Chondrocyte (in vitro differentiated cells): Measurements from ENCODE around the gene C19orf12. TPM values are rescaled to one million over a fixed set of nuclear protein-coding genes. Genes with fewer than 3 reads are reported as not detected.
"Not testable (repeated sequence)": the region's sequence is repeated elsewhere in the genome, so short reads cannot be mapped to it uniquely, and the experiment has no call there.

Experiments used
- DNase-seq: peaks from one replicate; pipeline ENCODE4 v3.0.0; 2021; ENCODE audit warnings: mixed read lengths, low spot score
- H3K27ac Mint-ChIP-seq: one replicate; pipeline ENCODE4 v1.8.0; 2021; ENCODE audit warnings: mild to moderate bottlenecking, moderate library complexity, mixed read lengths; ENCODE audit not compliant: unreplicated experiment
- H3K27me3 Mint-ChIP-seq: 2 replicates; pipeline ENCODE4 v1.8.0; 2021; ENCODE audit warnings: low read depth, mixed read lengths
- H3K36me3 Mint-ChIP-seq: 2 replicates; pipeline ENCODE4 v1.8.0; 2021; ENCODE audit warnings: low read depth, mixed read lengths
- H3K4me1 Mint-ChIP-seq: 2 replicates; pipeline ENCODE4 v1.8.0; 2021; ENCODE audit warnings: low read depth, mild to moderate bottlenecking, mixed read lengths
- H3K4me3 Mint-ChIP-seq: one replicate; pipeline ENCODE4 v1.8.0; 2021; ENCODE audit warnings: mild to moderate bottlenecking, moderate library complexity, mixed read lengths; ENCODE audit not compliant: unreplicated experiment
- H3K9me3 Mint-ChIP-seq: 2 replicates; pipeline ENCODE4 v1.8.0; 2021; ENCODE audit warnings: low read depth, mixed read lengths
- CTCF ChIP-seq: fragments of 200-600 bp; sonication (generic); IDR thresholded peaks from 2 replicates; pipeline ENCODE4 v1.5.0; 2021; ENCODE audit warnings: antibody characterized with exemption, mild to moderate bottlenecking, moderate library complexity
- total RNA-seq: library from RNA; stranded (reverse); gene quantifications from 3 replicates; pipeline ENCODE4 v1.2.1, GENCODE V29; 2021

Gene C19orf12
- total RNA-seq, 1 donor from 2014 or later, result 46.4 TPM

- DNase-seq, result no peak
- peaks cover 40% of the 10 kb centered on the region for H3K4me1 Mint-ChIP-seq
- no peaks in the 10 kb centered on the region for H3K9me3 Mint-ChIP-seq
- TF ChIP-seq CTCF, result no peak
- peaks cover 2% of the 10 kb centered on the region for H3K36me3 Mint-ChIP-seq
- peak overlapping the region; percentile 97 for H3K27ac Mint-ChIP-seq
- H3K27me3 Mint-ChIP-seq, result no peaks in the 10 kb centered on the region
- peak overlapping the region; percentile 82 for H3K4me3 Mint-ChIP-seq
Measured at GRCh38 chr19:29715701-29716581, 880 bp upstream of the C19orf12 start.

GRCh38 chr19:29714371-29714952 is 599 bp downstream of the C19orf12 start:
- H3K4me3 Mint-ChIP-seq, result peak overlapping the region; percentile 71
- peak overlapping the region; percentile 53 for H3K27ac Mint-ChIP-seq
- DNase-seq, result no peak
- peaks cover 53% of the 10 kb centered on the region for H3K4me1 Mint-ChIP-seq
- no peak for TF ChIP-seq CTCF
- H3K36me3 Mint-ChIP-seq, result peaks cover 2% of the 10 kb centered on the region
- H3K9me3 Mint-ChIP-seq, result no peaks in the 10 kb centered on the region
- H3K27me3 Mint-ChIP-seq, result no peaks in the 10 kb centered on the region

DNA sequence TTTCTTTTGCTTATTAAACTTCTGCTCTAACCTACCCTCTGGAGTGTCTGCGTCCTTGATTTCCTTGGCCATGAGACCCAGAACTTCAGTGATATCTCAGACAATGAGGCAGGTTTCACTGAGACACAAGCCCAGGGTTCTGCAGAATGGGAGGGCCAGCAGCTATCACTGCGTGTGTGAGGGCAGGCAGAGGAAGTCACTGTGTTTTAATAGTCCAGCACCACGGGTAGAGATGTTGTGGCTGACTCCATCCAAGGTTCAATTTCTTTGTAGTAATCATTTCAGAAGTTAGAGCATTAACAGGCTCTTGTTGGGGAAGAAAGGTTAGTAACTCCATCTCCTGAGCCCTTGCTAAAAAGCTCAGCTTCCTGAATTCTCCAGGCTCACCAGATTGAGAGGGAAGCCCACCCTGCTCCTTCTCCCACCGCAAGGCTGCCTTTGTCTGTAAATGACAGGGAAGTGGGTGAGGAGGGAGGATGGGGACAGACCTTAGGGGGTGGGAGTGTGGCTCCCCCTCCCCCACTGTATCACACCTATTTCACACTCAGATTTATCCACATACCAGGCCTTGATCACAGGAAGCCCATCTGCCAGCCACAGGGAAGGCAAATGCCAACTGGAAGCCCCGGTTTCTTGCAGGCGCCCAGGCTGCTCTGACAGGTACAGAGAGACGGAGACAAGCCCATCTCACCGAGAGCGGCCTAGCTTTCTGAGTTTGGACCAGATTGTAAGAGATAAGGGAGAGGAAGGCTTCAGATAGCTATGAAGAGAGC is 2.1 kb downstream of the C19orf12 start:
- Mint-ChIP-seq H3K27me3 (no peaks in the 10 kb centered on the region), H3K36me3 (peaks cover 2% of the 10 kb centered on the region), H3K27ac (no peak overlapping the region), H3K4me3 (peak overlapping the region; percentile 24), H3K9me3 (no peaks in the 10 kb centered on the region), H3K4me1 (peaks cover 64% of the 10 kb centered on the region)
- DNase-seq, result no peak
- TF ChIP-seq CTCF, result no peak

- no peak overlapping the region for H3K27ac Mint-ChIP-seq
- DNase-seq, result no peak
- H3K27me3 Mint-ChIP-seq, result no peaks in the 10 kb centered on the region
- H3K4me1 Mint-ChIP-seq, result peaks cover 63% of the 10 kb centered on the region
- peaks cover 2% of the 10 kb centered on the region for H3K36me3 Mint-ChIP-seq
- no peak overlapping the region for H3K4me3 Mint-ChIP-seq
- TF ChIP-seq CTCF, result no peak
- H3K9me3 Mint-ChIP-seq, result no peaks in the 10 kb centered on the region
Measured at GRCh38 chr19:29711584-29712132, 3.4 kb downstream of the C19orf12 start.

DNA sequence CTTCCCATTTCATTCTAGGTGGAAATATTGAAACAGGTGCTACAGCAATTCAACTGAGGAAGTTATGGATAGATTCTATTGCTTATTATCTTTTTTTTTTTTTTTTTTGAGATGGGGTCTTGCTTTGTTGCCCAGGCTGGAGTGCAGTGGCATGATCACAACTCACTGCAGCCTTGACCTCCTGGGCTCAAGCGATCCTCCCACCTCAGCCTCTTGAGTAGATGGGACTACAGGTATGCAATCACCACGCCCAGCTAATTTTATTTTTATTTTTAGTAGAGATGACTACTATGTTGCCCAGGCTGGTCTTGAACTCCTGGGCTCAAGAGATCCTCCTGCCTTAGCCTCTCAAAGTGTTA is 5.6 kb downstream of the C19orf12 start:
- not testable (repeated sequence) for H3K9me3 Mint-ChIP-seq, H3K27me3 Mint-ChIP-seq, H3K27ac Mint-ChIP-seq, H3K36me3 Mint-ChIP-seq, H3K4me3 Mint-ChIP-seq, DNase-seq
- H3K4me1 Mint-ChIP-seq, result peaks cover 48% of the 10 kb centered on the region
